CD14-positive monocyte (primary cell): ENCODE data around the gene FIGNL2. TPM values are rescaled to one million over a fixed set of nuclear protein-coding genes. Genes with fewer than 3 reads are reported as not detected.

Source experiments
- DNase-seq, 3 donors: peaks; one replicate each; pipeline ENCODE4 v3.0.0-alpha.2; 2011 to 2022
- H2AFZ ChIP-seq: 2 replicates; pipeline ENCODE4 v1.6.0; 2012; ENCODE audit warnings: mild to moderate bottlenecking, low read depth, low read length, inconsistent platforms; ENCODE audit not compliant: insufficient read depth, poor library complexity, severe bottlenecking
- H3K27ac ChIP-seq, 2 donors: 1 replicate in 1 of 2; 2 replicates in 1 of 2; pipeline ENCODE4 v1.5.1; 2012 to 2013; ENCODE audit warnings: low read length in 2 of 2, control low read depth in 1 of 2, inconsistent platforms in 1 of 2, low read depth in 1 of 2, mild to moderate bottlenecking in 1 of 2
- H3K27me3 ChIP-seq, 2 donors: one replicate each; pipeline versions ENCODE4 v1.6.0 to v1.6.1; 2011 to 2013; ENCODE audit warnings: low read length in 2 of 2; ENCODE audit not compliant: control insufficient read depth in 2 of 2, insufficient read depth in 2 of 2
- H3K36me3 ChIP-seq, 2 donors: replicated peaks in 1 of 2; 1 replicate in 1 of 2; 2 replicates in 1 of 2; pipeline versions ENCODE4 v1.5.1 to v1.6.1; 2012 to 2013; ENCODE audit warnings: low read length in 2 of 2, control low read depth in 1 of 2, inconsistent platforms in 1 of 2, mild to moderate bottlenecking in 1 of 2; ENCODE audit not compliant: insufficient read depth in 2 of 2, control insufficient read depth in 1 of 2
- H3K4me1 ChIP-seq, 2 donors: 1 replicate in 1 of 2; 2 replicates in 1 of 2; pipeline versions ENCODE4 v1.5.1 to v1.6.1; 2012 to 2013; ENCODE audit warnings: low read length in 2 of 2, control low read depth in 1 of 2, inconsistent platforms in 1 of 2, mild to moderate bottlenecking in 1 of 2, moderate library complexity in 1 of 2; ENCODE audit not compliant: insufficient read depth in 2 of 2, control insufficient read depth in 1 of 2
- H3K4me2 ChIP-seq: replicated peaks from 2 replicates; pipeline ENCODE3; 2012; ENCODE audit warnings: low read length, moderate library complexity, mild to moderate bottlenecking; ENCODE audit not compliant: poor library complexity, severe bottlenecking; ENCODE audit errors: extremely low read depth
- H3K4me3 ChIP-seq, 3 experiments: fragments of 200-600 bp in 1 of 3; sonication (generic) in 1 of 3; replicated peaks in 1 of 3; 1 replicate in 2 of 3; 2 replicates in 1 of 3; pipeline ENCODE4 v1.5.1; 2011 to 2013; ENCODE audit warnings: low read length in 3 of 3, mild to moderate bottlenecking in 3 of 3, control low read depth in 2 of 3, low read depth in 2 of 3, inconsistent platforms in 1 of 3, moderate library complexity in 1 of 3
- H3K79me2 ChIP-seq: 2 replicates; pipeline ENCODE4 v1.6.0; 2012; ENCODE audit warnings: mild to moderate bottlenecking, control low read depth, inconsistent platforms, low read length, moderate library complexity; ENCODE audit not compliant: insufficient read depth
- H3K9ac ChIP-seq: 2 replicates; pipeline ENCODE4 v1.6.0; 2017; ENCODE audit warnings: low read length, mild to moderate bottlenecking; ENCODE audit not compliant: insufficient read depth, poor library complexity, severe bottlenecking
- H3K9me3 ChIP-seq, 2 donors: replicated peaks in 1 of 2; 1 replicate in 1 of 2; 2 replicates in 1 of 2; pipeline versions ENCODE4 v1.5.1 to v1.6.1; 2012 to 2013; ENCODE audit warnings: low read length in 2 of 2, control low read depth in 1 of 2; ENCODE audit not compliant: control insufficient read depth in 1 of 2, insufficient read depth in 1 of 2
- H4K20me1 ChIP-seq: 2 replicates; pipeline ENCODE4 v1.6.0; 2012; ENCODE audit warnings: mild to moderate bottlenecking, low read length, control low read depth, moderate library complexity; ENCODE audit not compliant: insufficient read depth
- H3K27ac Mint-ChIP-seq, 7 donors: one replicate each; pipeline ENCODE4 v1.8.0; 2020; ENCODE audit warnings: mild to moderate bottlenecking in 7 of 7, mixed read lengths in 7 of 7, moderate library complexity in 6 of 7, inconsistent platforms in 2 of 7
- H3K27me3 Mint-ChIP-seq, 3 donors: one replicate each; pipeline ENCODE4 v1.8.0; 2021 to 2022; ENCODE audit warnings: low read depth in 3 of 3, mild to moderate bottlenecking in 3 of 3, mixed read lengths in 3 of 3, moderate library complexity in 3 of 3, inconsistent platforms in 1 of 3
- H3K36me3 Mint-ChIP-seq, 2 donors: one replicate each; pipeline ENCODE4 v1.8.0; 2020; ENCODE audit warnings: mixed read lengths in 2 of 2, inconsistent platforms in 1 of 2, mild to moderate bottlenecking in 1 of 2
- H3K4me1 Mint-ChIP-seq: one replicate; pipeline ENCODE4 v1.8.0; 2020; ENCODE audit warnings: mild to moderate bottlenecking, mixed read lengths
- H3K4me3 Mint-ChIP-seq, 2 donors: one replicate each; pipeline ENCODE4 v1.8.0; 2020; ENCODE audit warnings: mild to moderate bottlenecking in 2 of 2, mixed read lengths in 2 of 2, moderate library complexity in 1 of 2
- H3K9me3 Mint-ChIP-seq, 7 donors: one replicate each; pipeline ENCODE4 v1.8.0; 2020 to 2022; ENCODE audit warnings: mixed read lengths in 7 of 7, mild to moderate bottlenecking in 6 of 7, moderate library complexity in 6 of 7, inconsistent platforms in 2 of 7
- CTCF ChIP-seq: fragments of 200-600 bp; IDR thresholded peaks from one replicate; pipeline ENCODE4 v1.8.0; 2022; ENCODE audit warnings: antibody characterized with exemption, mild to moderate bottlenecking
- WGBS: methylation state at CpG from one replicate; pipeline ENCODE4 v1.1.5; 2013; ENCODE audit warnings: missing lambda C conversion rate; ENCODE audit not compliant: insufficient coverage; 5-methylcytosine and 5-hydroxymethylcytosine counted together
- intact Hi-C, 2 donors: fragments of 100-400 bp; cut with micrococcal nuclease; formaldehyde crosslinking; loops; one replicate each; pipeline versions ENCODE4 v1.15.0 to v1.15.1; 2023
- polyA plus RNA-seq, 3 donors: library from polyadenylated mRNA; depleted of rRNA in 1 of 3; unstranded in 2 of 3; stranded (reverse) in 1 of 3; fragments of 300-500 nt in 2 of 3; fragments of >200 nt in 1 of 3; fragmentation: Illumina TruSeq in 2 of 3; gene quantifications; 1 replicate in 2 of 3; 2 replicates in 1 of 3; pipeline ENCODE4 v1.2.3, GENCODE V29; 2012 to 2021

The FIGNL2 gene
- polyA plus RNA-seq, 3 donors, result 0.06 to 0.52 TPM; not detected in 1

- DNase-seq, result no peak
- no peak overlapping the region for H3K4me3 ChIP-seq
- no peak overlapping the region for H3K4me2 ChIP-seq
- no peak overlapping the region for H3K9ac ChIP-seq
- no peaks in the 10 kb centered on the region for H3K9me3 ChIP-seq
- no peak overlapping the region for H3K27ac Mint-ChIP-seq
- no peak overlapping the region for H3K27ac ChIP-seq
- peaks cover 0 to 6% of the 10 kb centered on the region in 2 donors for H3K36me3 Mint-ChIP-seq
- H3K4me1 Mint-ChIP-seq, result peaks cover 47% of the 10 kb centered on the region
- no peaks in the 10 kb centered on the region for H3K27me3 ChIP-seq
- intact Hi-C loops, result no loop called here
- TF ChIP-seq CTCF, result no peak
- H3K27me3 Mint-ChIP-seq, result peaks cover 7 to 37% (median 35%) of the 10 kb centered on the region in 3 donors
- H3K9me3 Mint-ChIP-seq, result peaks cover 0 to 2% (median 0%) of the 10 kb centered on the region in 7 donors
- no peaks in the 10 kb centered on the region for H4K20me1 ChIP-seq
- no peak overlapping the region for H3K4me3 Mint-ChIP-seq
- H2AFZ ChIP-seq, result no peak overlapping the region
- no peaks in the 10 kb centered on the region for H3K36me3 ChIP-seq
- WGBS, result 83% methylated on average over 2 of the region's 4 CpGs
- H3K4me1 ChIP-seq, result peaks cover 48 to 54% of the 10 kb centered on the region in 2 donors
- H3K79me2 ChIP-seq, result no peaks in the 10 kb centered on the region
These were observed 9.8 kb downstream of the FIGNL2 start for GRCh38 chr12:51838762-51839161.

- Histone ChIP-seq H2AFZ (no peak overlapping the region), H3K27ac (no peak overlapping the region), H3K4me3 (no peak overlapping the region), H3K36me3 (no peaks in the 10 kb centered on the region), H3K4me1 (peaks cover 55 to 61% of the 10 kb centered on the region in 2 donors), H3K9ac (no peak overlapping the region), H3K4me2 (no peak overlapping the region), H3K27me3 (no peaks in the 10 kb centered on the region), H3K79me2 (no peaks in the 10 kb centered on the region), H4K20me1 (no peaks in the 10 kb centered on the region), H3K9me3 (no peaks in the 10 kb centered on the region)
- intact Hi-C loops, result no loop called here
- Mint-ChIP-seq H3K27me3 (peaks cover 7 to 31% (median 31%) of the 10 kb centered on the region in 3 donors), H3K4me1 (peaks cover 54% of the 10 kb centered on the region), H3K4me3 (no peak overlapping the region), H3K27ac (no peak overlapping the region), H3K36me3 (peaks cover 0 to 6% of the 10 kb centered on the region in 2 donors), H3K9me3 (peaks cover 0 to 2% (median 0%) of the 10 kb centered on the region in 7 donors)
- TF ChIP-seq CTCF, result no peak
- DNase-seq, result no peak
- WGBS, result no CpG with 5 or more reads among the region's 4 CpGs
These were observed 10.5 kb downstream of the FIGNL2 start for GRCh38 chr12:51838036-51838435.
